Neutrophil (primary cell): ENCODE data around the gene SHB.

Source experiments
- H3K27ac ChIP-seq: fragments of 200-600 bp; sonication (generic); 2 replicates; pipeline ENCODE4 v1.5.1; 2016; ENCODE audit warnings: mild to moderate bottlenecking, moderate library complexity
- H3K27me3 ChIP-seq: fragments of 200-600 bp; sonication (generic); 2 replicates; pipeline ENCODE4 v1.6.0; 2016; ENCODE audit warnings: mild to moderate bottlenecking
- H3K36me3 ChIP-seq: fragments of 200-600 bp; sonication (generic); 2 replicates; pipeline ENCODE4 v1.5.1; 2017
- H3K4me1 ChIP-seq, 2 experiments: fragments of 200-600 bp in 1 of 2; sonication (generic) in 1 of 2; 1 replicate in 1 of 2; 2 replicates in 1 of 2; pipeline versions ENCODE4 v1.5.1 to v1.6.1; 2013 to 2016; ENCODE audit warnings: low read depth in 1 of 2, low read length in 1 of 2, mild to moderate bottlenecking in 1 of 2, moderate library complexity in 1 of 2; ENCODE audit not compliant: control insufficient read depth in 1 of 2, insufficient read depth in 1 of 2
- H3K4me3 ChIP-seq, 2 experiments: fragments of 200-600 bp in 1 of 2; sonication (generic) in 1 of 2; 1 replicate in 1 of 2; 2 replicates in 1 of 2; pipeline ENCODE4 v1.5.1; 2013 to 2016; ENCODE audit warnings: low read depth in 1 of 2, low read length in 1 of 2, mild to moderate bottlenecking in 1 of 2, moderate library complexity in 1 of 2
- H3K9me3 ChIP-seq: fragments of 200-600 bp; sonication (generic); 2 replicates; pipeline ENCODE4 v1.5.1; 2016
- CTCF ChIP-seq: fragments of 200-600 bp; sonication (generic); IDR thresholded peaks from 2 replicates; pipeline ENCODE4 v1.5.1; 2016; ENCODE audit warnings: antibody characterized with exemption

SHB gene

GRCh38 chr9:38041564-38042243, 27.3 kb downstream of the SHB start:
- peaks cover 59 to 61% of the 10 kb centered on the region in 2 experiments for H3K4me1 ChIP-seq
- H3K4me3 ChIP-seq: no peak overlapping the region
- TF ChIP-seq CTCF: no peak
- no peaks in the 10 kb centered on the region for H3K36me3 ChIP-seq
- no peak overlapping the region for H3K27ac ChIP-seq
- H3K27me3 ChIP-seq: no peaks in the 10 kb centered on the region
- H3K9me3 ChIP-seq: no peaks in the 10 kb centered on the region

GRCh38 chr9:38039907-38040682, 28.9 kb downstream of the SHB start:
- Histone ChIP-seq H3K36me3 (no peaks in the 10 kb centered on the region), H3K27me3 (peaks cover 5% of the 10 kb centered on the region), H3K9me3 (no peaks in the 10 kb centered on the region), H3K4me1 (peaks cover 54 to 58% of the 10 kb centered on the region in 2 experiments), H3K4me3 (no peak overlapping the region), H3K27ac (peak overlapping the region; percentile 62)
- no peak for TF ChIP-seq CTCF

GRCh38 chr9:38039090-38039906, 29.7 kb downstream of the SHB start:
- TF ChIP-seq CTCF: no peak
- H3K27me3 ChIP-seq: peaks cover 5% of the 10 kb centered on the region
- no peaks in the 10 kb centered on the region for H3K9me3 ChIP-seq
- H3K36me3 ChIP-seq: no peaks in the 10 kb centered on the region
- H3K27ac ChIP-seq: peak overlapping the region; percentile 62
- H3K4me3 ChIP-seq: no peak overlapping the region
- peaks cover 54 to 58% of the 10 kb centered on the region in 2 experiments for H3K4me1 ChIP-seq

- Histone ChIP-seq H3K9me3 (no peaks in the 10 kb centered on the region), H3K27ac (peak overlapping the region; percentile 46), H3K27me3 (peaks cover 5% of the 10 kb centered on the region), H3K36me3 (no peaks in the 10 kb centered on the region), H3K4me1 (peaks cover 54 to 58% of the 10 kb centered on the region in 2 experiments), H3K4me3 (no peak overlapping the region)
- TF ChIP-seq CTCF: no peak
Measured at GRCh38 chr9:38038307-38039089, 30.5 kb downstream of the SHB start.

- H3K27me3 ChIP-seq: peaks cover 5% of the 10 kb centered on the region
- TF ChIP-seq CTCF: no peak
- no peak overlapping the region for H3K4me3 ChIP-seq
- H3K4me1 ChIP-seq: peaks cover 56 to 58% of the 10 kb centered on the region in 2 experiments
- H3K27ac ChIP-seq: peak overlapping the region; percentile 46
- no peaks in the 10 kb centered on the region for H3K36me3 ChIP-seq
- H3K9me3 ChIP-seq: no peaks in the 10 kb centered on the region
Measured at GRCh38 chr9:38037981-38038306, 31.1 kb downstream of the SHB start.
